Activated naive CD8-positive, alpha-beta T cell treated with anti-CD3 and anti-CD28 coated beads, Interleukin-2, amount 10 ng/mL, durations not matched to agents 7 days and 5 days (primary cell): ENCODE results near the gene SELPLG. TPM values are rescaled to one million over a fixed set of nuclear protein-coding genes. Genes with fewer than 3 reads are reported as not detected.
A peak's percentile ranks its signal among the peaks of the same experiment; 100 is the strongest.

Experiments used
- ATAC-seq: fragments of 150-1000 bp; cut with Tn5 transposase; one replicate; pipeline ENCODE4 v1.10.0; 2021; ENCODE audit warnings: low read depth, moderate library complexity
- POLR2A ChIA-PET: fragments of 350-600 bp; sonication (Branson Sonifier 250); formaldehyde crosslinking; loops from one replicate; lab custom pipeline; 2021; ENCODE audit warnings: antibody characterized with exemption; lab: Charles Lee
- DNase-seq: peaks from one replicate; pipeline ENCODE4 v3.0.0; 2021
- H3K27ac Mint-ChIP-seq: one replicate; pipeline ENCODE4 v1.8.0; 2022; ENCODE audit warnings: mild to moderate bottlenecking, mixed read lengths
- H3K27me3 Mint-ChIP-seq: one replicate; pipeline ENCODE4 v1.8.0; 2022; ENCODE audit warnings: mild to moderate bottlenecking, moderate library complexity, mixed read lengths
- H3K36me3 Mint-ChIP-seq: one replicate; pipeline ENCODE4 v1.8.0; 2021; ENCODE audit warnings: mild to moderate bottlenecking, mixed read lengths
- H3K4me1 Mint-ChIP-seq: one replicate; pipeline ENCODE4 v1.8.0; 2021; ENCODE audit warnings: mixed read lengths
- H3K4me3 Mint-ChIP-seq: one replicate; pipeline ENCODE4 v1.8.0; 2022; ENCODE audit warnings: mild to moderate bottlenecking, moderate library complexity, mixed read lengths
- H3K9me3 Mint-ChIP-seq: one replicate; pipeline ENCODE4 v1.8.0; 2021; ENCODE audit warnings: mixed read lengths
- total RNA-seq, 2 experiments: library from RNA; stranded (reverse); gene quantifications; one replicate each; pipeline ENCODE4 v1.2.3, GENCODE V29; 2021

SELPLG gene
- total RNA-seq, 2 experiments from 2014 or later: 159 to 163 TPM

GRCh38 chr12:108649669-108650068 lies 16.0 kb upstream of the SELPLG start:
- Mint-ChIP-seq H3K27ac (no peak overlapping the region), H3K4me3 (no peak overlapping the region), H3K4me1 (peaks cover 25% of the 10 kb centered on the region), H3K27me3 (no peaks in the 10 kb centered on the region), H3K36me3 (peaks cover 23% of the 10 kb centered on the region), H3K9me3 (no peaks in the 10 kb centered on the region)
- DNase-seq: no peak
- peak; percentile 21 for ATAC-seq
- POLR2A ChIA-PET: no interaction called here

GRCh38 chr12:108649126-108649525 lies 15.4 kb upstream of the SELPLG start:
- Mint-ChIP-seq H3K4me1 (peaks cover 25% of the 10 kb centered on the region), H3K4me3 (no peak overlapping the region), H3K9me3 (no peaks in the 10 kb centered on the region), H3K27ac (no peak overlapping the region), H3K27me3 (no peaks in the 10 kb centered on the region), H3K36me3 (peaks cover 27% of the 10 kb centered on the region)
- POLR2A ChIA-PET: interaction anchor here (5.3 kb wide), 1 partner anchor 14 kb away, joined by 63 read pairs; the partner anchor contains the start of gene SELPLG
- ATAC-seq: no peak
- no peak for DNase-seq

GRCh38 chr12:108648371-108648770 lies 14.7 kb upstream of the SELPLG start:
- peaks cover 33% of the 10 kb centered on the region for H3K36me3 Mint-ChIP-seq
- no peak for ATAC-seq
- peaks cover 25% of the 10 kb centered on the region for H3K4me1 Mint-ChIP-seq
- H3K9me3 Mint-ChIP-seq: no peaks in the 10 kb centered on the region
- no peak overlapping the region for H3K27ac Mint-ChIP-seq
- POLR2A ChIA-PET: interaction anchor here (5.3 kb wide), 1 partner anchor 14 kb away, joined by 63 read pairs; the partner anchor contains the start of gene SELPLG
- H3K27me3 Mint-ChIP-seq: no peaks in the 10 kb centered on the region
- no peak overlapping the region for H3K4me3 Mint-ChIP-seq
- no peak for DNase-seq

DNA sequence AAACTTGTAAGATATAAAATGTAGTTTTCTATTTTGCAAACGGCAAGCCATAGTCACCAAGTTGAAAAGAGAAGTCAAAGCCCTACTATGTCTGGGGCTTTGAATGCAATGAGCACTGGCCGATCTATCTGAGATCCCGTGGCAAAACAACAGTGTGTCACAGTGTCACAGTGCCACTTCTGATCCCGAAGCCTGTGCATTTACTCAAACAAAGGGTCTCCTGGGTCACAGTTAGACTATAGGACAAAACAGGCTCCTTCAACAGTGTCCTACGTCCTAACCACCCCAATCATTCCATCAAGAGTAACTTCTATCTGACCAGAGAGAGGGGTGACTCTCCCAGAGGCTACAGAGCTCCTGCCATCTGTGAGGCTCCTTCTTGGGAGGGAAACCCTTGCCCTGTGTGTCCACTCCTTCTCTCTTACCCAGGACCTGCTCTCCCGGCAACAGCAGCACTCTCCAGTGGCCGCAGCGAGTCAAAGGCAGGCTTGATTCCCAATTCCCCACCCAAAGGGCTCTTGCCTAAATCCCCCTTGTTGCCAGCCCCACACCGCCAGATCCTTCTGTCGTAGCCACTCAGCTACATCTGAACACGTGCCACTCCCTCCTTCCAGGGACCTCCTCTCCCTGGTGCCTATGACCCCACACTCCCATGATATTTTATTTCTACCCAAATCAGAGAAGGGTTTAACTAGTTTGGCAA lies 14.0 kb upstream of the SELPLG start:
- no peaks in the 10 kb centered on the region for H3K27me3 Mint-ChIP-seq
- DNase-seq (no peak), ATAC-seq (no peak)
- POLR2A ChIA-PET: interaction anchor here (5.3 kb wide), 1 partner anchor 13 kb away, joined by 63 read pairs; the partner anchor contains the start of gene SELPLG
- no peaks in the 10 kb centered on the region for H3K9me3 Mint-ChIP-seq
- no peak overlapping the region for H3K27ac Mint-ChIP-seq
- H3K4me3 Mint-ChIP-seq: no peak overlapping the region
- peaks cover 25% of the 10 kb centered on the region for H3K4me1 Mint-ChIP-seq
- peaks cover 33% of the 10 kb centered on the region for H3K36me3 Mint-ChIP-seq

DNA sequence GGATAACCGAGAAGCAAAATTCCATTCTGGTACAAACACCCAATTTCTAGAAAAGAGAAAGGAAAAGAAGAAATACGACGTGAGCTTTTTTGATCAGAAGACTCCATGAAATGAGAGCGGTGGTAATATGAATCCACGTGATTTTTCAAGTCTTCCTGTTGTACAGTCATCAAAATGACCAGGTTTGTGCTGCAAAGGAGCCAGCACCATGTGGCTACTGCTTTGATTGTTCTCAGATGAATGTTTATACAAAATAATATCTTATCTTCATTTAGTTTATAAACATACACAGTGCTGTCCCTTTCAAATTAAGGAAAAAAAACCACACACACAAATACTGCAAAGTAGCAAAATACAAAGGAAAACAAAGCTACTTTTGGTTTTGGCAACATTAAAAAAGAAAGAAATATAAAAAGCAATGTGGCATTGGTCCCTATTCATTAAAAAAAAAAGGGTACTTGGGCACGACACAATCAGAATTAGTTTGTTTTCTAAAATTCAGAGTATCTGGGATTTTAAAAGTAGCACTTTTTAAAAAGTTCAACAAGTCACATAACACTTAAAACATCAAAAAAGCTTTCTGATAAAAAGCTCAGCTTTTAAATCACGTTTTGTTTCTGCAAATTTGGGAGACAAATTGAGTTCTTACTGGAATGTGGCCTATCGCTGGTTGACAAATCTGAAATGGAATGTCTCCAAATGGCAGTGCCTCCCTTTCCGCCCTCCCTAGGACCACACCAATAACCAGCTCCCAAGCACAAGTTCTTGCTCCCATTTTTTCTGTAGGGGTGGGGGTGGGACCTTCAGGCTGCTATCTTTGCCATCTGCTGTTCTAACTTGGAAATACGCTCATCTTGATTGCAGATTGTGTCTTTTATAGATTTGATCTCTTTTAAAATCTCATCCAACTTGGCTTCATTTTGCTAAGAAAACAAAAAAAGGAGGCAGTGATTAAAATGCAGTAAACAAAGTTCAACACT lies 13.2 kb upstream of the SELPLG start:
- peak overlapping the region; percentile 60 for H3K4me3 Mint-ChIP-seq
- DNase-seq: no peak
- H3K36me3 Mint-ChIP-seq: peaks cover 33% of the 10 kb centered on the region
- no peaks in the 10 kb centered on the region for H3K27me3 Mint-ChIP-seq
- no peaks in the 10 kb centered on the region for H3K9me3 Mint-ChIP-seq
- POLR2A ChIA-PET: interaction anchor here (0.6 to 5.3 kb wide), 4 partner anchors 12 to 74 kb away, joined by 3 to 63 read pairs (median 6); partner anchors contain the start of gene SELPLG
- peak overlapping the region; percentile 86 for H3K27ac Mint-ChIP-seq
- ATAC-seq: peak; percentile 34
- peaks cover 25% of the 10 kb centered on the region for H3K4me1 Mint-ChIP-seq

- Mint-ChIP-seq H3K4me3 (peak overlapping the region; percentile 60), H3K4me1 (peaks cover 25% of the 10 kb centered on the region), H3K27ac (peak overlapping the region; percentile 86), H3K9me3 (no peaks in the 10 kb centered on the region), H3K27me3 (no peaks in the 10 kb centered on the region), H3K36me3 (peaks cover 29% of the 10 kb centered on the region)
- peak; percentile 37 for ATAC-seq
- POLR2A ChIA-PET: interaction anchor here (0.6 to 5.3 kb wide), 5 partner anchors 11 to 73 kb away, joined by 3 to 63 read pairs (median 5); partner anchors contain the start of gene SELPLG
- DNase-seq: no peak
Measured at GRCh38 chr12:108645686-108646599, 12.2 kb upstream of the SELPLG start.

DNA sequence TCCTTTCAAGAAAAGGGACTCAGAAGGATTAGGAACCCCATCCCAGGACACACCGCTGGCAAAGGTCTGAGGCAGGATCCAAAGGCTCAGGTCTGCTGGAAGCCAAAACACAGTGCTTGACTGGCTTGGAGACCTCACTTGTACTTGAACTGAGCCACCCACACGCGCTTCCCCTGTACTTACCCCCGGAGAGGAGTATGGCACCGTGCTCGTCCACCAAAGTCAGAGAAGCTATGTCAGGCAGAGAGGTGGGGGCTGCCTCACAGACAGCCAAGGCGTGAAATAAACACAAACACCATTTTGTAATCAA lies 11.1 kb upstream of the SELPLG start:
- ATAC-seq (no peak), DNase-seq (no peak)
- H3K36me3 Mint-ChIP-seq: peaks cover 29% of the 10 kb centered on the region
- H3K9me3 Mint-ChIP-seq: no peaks in the 10 kb centered on the region
- no peaks in the 10 kb centered on the region for H3K27me3 Mint-ChIP-seq
- no peak overlapping the region for H3K4me3 Mint-ChIP-seq
- H3K27ac Mint-ChIP-seq: no peak overlapping the region
- POLR2A ChIA-PET: interaction anchor here (5.3 kb wide), 1 partner anchor 10 kb away, joined by 63 read pairs; the partner anchor contains the start of gene SELPLG
- H3K4me1 Mint-ChIP-seq: peaks cover 25% of the 10 kb centered on the region

- H3K9me3 Mint-ChIP-seq: no peaks in the 10 kb centered on the region
Measured at GRCh38 chr12:108643941-108644810, 10.5 kb upstream of the SELPLG start.

GRCh38 chr12:108642899-108643654 lies 9.4 kb upstream of the SELPLG start:
- H3K4me3 Mint-ChIP-seq: no peak overlapping the region
- no peaks in the 10 kb centered on the region for H3K27me3 Mint-ChIP-seq
- H3K36me3 Mint-ChIP-seq: peaks cover 27% of the 10 kb centered on the region
- POLR2A ChIA-PET: interaction anchor here (1.0 to 1.7 kb wide), 2 partner anchors 10 to 14 kb away, joined by 3 to 4 read pairs; partner anchors contain the start of gene SELPLG
- peaks cover 21% of the 10 kb centered on the region for H3K4me1 Mint-ChIP-seq
- DNase-seq: no peak
- H3K27ac Mint-ChIP-seq: no peak overlapping the region
- no peaks in the 10 kb centered on the region for H3K9me3 Mint-ChIP-seq
- ATAC-seq: no peak

More at GRCh38 chr12:108643941-108644810, 10.5 kb upstream of the SELPLG start:
- no peak for DNase-seq
- POLR2A ChIA-PET: interaction anchor here (5.3 kb wide), 1 partner anchor 10 kb away, joined by 63 read pairs; the partner anchor contains the start of gene SELPLG
- H3K36me3 Mint-ChIP-seq: peaks cover 28% of the 10 kb centered on the region
- H3K4me1 Mint-ChIP-seq: peaks cover 23% of the 10 kb centered on the region
- no peak for ATAC-seq
- H3K27ac Mint-ChIP-seq: no peak overlapping the region
- H3K27me3 Mint-ChIP-seq: no peaks in the 10 kb centered on the region
- H3K4me3 Mint-ChIP-seq: no peak overlapping the region

- no peaks in the 10 kb centered on the region for H3K27me3 Mint-ChIP-seq
- peaks cover 29% of the 10 kb centered on the region for H3K36me3 Mint-ChIP-seq
- ATAC-seq (no peak), DNase-seq (no peak)
- H3K4me3 Mint-ChIP-seq: no peak overlapping the region
- H3K27ac Mint-ChIP-seq: peak overlapping the region; percentile 3
- POLR2A ChIA-PET: interaction anchor here (1.0 to 1.7 kb wide), 2 partner anchors 9 to 13 kb away, joined by 3 to 4 read pairs; partner anchors contain the start of gene SELPLG
- peaks cover 26% of the 10 kb centered on the region for H3K4me1 Mint-ChIP-seq
- H3K9me3 Mint-ChIP-seq: no peaks in the 10 kb centered on the region
Measured at GRCh38 chr12:108642269-108642870, 8.7 kb upstream of the SELPLG start.
